IMR-90 (cell line): Measurements from ENCODE around the gene RFX1.

Experiments used
- FOS ChIP-seq: fragments of 150-350 bp; IDR thresholded peaks from 2 replicates; pipeline ENCODE4 v1.6.1; 2016; ENCODE audit warnings: low read depth, low read length
- POLR2A ChIP-seq: IDR thresholded peaks from 2 replicates; pipeline ENCODE4 v1.6.1; 2012; ENCODE audit warnings: mild to moderate bottlenecking, low read depth, low read length
- RAD21 ChIP-seq: IDR thresholded peaks from 2 replicates; pipeline ENCODE4 v1.6.1; 2012; ENCODE audit warnings: low read length, improper control_type of control experiment
- SMC3 ChIP-seq: fragments of 150-350 bp; IDR thresholded peaks from 2 replicates; pipeline ENCODE4 v1.6.1; 2016; ENCODE audit warnings: low read depth, mild to moderate bottlenecking, antibody characterized with exemption, low read length, moderate library complexity
- TF ChIP-seq, protein P1 (sequence below): conservative IDR thresholded peaks from 2 replicates; pipeline ENCODE4 v1.5.1; 2012; ENCODE audit warnings: mild to moderate bottlenecking, low read depth, low read length, improper control_type of control experiment
- TF ChIP-seq, protein P2 (sequence below): fragments of 150-350 bp; IDR thresholded peaks from 2 replicates; pipeline ENCODE4 v1.6.1; 2016; ENCODE audit warnings: low read depth, mild to moderate bottlenecking, low read length, moderate library complexity, borderline replicate concordance

DNA sequence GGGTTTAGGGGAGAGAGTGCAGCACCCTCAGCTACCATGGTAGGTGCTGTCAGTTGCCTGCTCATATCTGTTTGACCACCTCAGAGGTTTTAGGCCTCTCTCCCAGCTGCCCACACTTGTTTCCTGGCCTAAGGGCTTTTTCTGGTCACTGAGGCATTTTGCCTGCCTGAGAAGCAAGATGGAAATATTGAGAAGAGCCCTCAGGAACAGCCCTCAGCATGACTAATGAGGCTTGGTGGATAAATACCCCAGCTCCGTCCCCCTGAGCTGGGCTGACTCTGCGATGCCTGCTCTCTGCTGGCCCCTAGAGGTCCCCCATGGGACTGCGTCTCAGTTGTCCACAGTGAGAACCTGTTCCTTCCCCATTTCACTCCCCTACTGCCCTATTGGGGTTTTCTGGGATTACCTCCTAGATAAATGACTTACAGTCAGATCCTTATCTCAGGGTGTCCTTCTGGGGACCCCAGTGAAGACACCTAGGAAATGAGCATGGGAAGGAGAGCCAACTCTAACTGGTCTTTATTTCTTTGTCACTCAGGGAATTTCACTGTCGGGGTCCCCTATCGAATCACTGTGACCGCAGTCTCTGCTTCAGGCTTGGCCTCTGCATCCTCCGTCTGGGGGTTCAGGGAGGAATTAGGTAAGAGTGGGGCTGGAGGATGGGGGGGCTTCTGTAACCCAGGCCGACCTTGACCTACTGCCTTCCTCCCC is 42.5 kb upstream of the RFX1 start:
- TF ChIP-seq, protein P1, sequence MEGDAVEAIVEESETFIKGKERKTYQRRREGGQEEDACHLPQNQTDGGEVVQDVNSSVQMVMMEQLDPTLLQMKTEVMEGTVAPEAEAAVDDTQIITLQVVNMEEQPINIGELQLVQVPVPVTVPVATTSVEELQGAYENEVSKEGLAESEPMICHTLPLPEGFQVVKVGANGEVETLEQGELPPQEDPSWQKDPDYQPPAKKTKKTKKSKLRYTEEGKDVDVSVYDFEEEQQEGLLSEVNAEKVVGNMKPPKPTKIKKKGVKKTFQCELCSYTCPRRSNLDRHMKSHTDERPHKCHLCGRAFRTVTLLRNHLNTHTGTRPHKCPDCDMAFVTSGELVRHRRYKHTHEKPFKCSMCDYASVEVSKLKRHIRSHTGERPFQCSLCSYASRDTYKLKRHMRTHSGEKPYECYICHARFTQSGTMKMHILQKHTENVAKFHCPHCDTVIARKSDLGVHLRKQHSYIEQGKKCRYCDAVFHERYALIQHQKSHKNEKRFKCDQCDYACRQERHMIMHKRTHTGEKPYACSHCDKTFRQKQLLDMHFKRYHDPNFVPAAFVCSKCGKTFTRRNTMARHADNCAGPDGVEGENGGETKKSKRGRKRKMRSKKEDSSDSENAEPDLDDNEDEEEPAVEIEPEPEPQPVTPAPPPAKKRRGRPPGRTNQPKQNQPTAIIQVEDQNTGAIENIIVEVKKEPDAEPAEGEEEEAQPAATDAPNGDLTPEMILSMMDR: peak; percentile 58
- TF ChIP-seq RAD21: peak; percentile 46
- no peak for TF ChIP-seq POLR2A
- TF ChIP-seq SMC3: peak; percentile 24; the same call in 1 of the 2 replicates
- TF ChIP-seq FOS: no peak
- TF ChIP-seq, protein P2, sequence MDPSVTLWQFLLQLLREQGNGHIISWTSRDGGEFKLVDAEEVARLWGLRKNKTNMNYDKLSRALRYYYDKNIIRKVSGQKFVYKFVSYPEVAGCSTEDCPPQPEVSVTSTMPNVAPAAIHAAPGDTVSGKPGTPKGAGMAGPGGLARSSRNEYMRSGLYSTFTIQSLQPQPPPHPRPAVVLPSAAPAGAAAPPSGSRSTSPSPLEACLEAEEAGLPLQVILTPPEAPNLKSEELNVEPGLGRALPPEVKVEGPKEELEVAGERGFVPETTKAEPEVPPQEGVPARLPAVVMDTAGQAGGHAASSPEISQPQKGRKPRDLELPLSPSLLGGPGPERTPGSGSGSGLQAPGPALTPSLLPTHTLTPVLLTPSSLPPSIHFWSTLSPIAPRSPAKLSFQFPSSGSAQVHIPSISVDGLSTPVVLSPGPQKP: no peak
